Hair follicular keratinocyte (primary cell): Measurements from ENCODE around the gene RNF224. TPM values are rescaled to one million over a fixed set of nuclear protein-coding genes. Genes with fewer than 3 reads are reported as not detected.

Experiments
- total RNA-seq: library from RNA; depleted of rRNA; stranded (reverse); fragments of >200 nt; gene quantifications from 2 replicates; pipeline ENCODE4 v1.2.3, GENCODE V29; 2015

RNF224 gene
- total RNA-seq, 1 donor from 2014 or later: 0.15 TPM

Other genes with a start within 250 kb of the RNF224 start
- not detected in 2 replicates for gene PTGDS, start 250.0 kb upstream of the RNF224 start, total RNA-seq
- not detected in 2 replicates for gene LCNL1, start 244.5 kb upstream of the RNF224 start, total RNA-seq
- gene PAXX, start 235.1 kb upstream of the RNF224 start, total RNA-seq: 45.6 and 54.8 TPM in 2 replicates
- 3.3 and 8.7 TPM in 2 replicates for gene CLIC3, start 230.9 kb upstream of the RNF224 start, total RNA-seq
- gene ABCA2, start 199.3 kb upstream of the RNF224 start, total RNA-seq: 0.95 and 5.2 TPM in 2 replicates
- gene FUT7, start 195.4 kb upstream of the RNF224 start, total RNA-seq: not detected in 2 replicates
- 2.9 and 9.0 TPM in 2 replicates for gene NPDC1, start 181.3 kb upstream of the RNF224 start, total RNA-seq
- gene ENTPD2, start 173.4 kb upstream of the RNF224 start, total RNA-seq: 0.11 and 0.39 TPM in 2 replicates
- gene SAPCD2, start 156.9 kb upstream of the RNF224 start, total RNA-seq: 4.0 and 10.3 TPM in 2 replicates
- 1.2 and 3.8 TPM in 2 replicates for gene UAP1L1, start 150.0 kb upstream of the RNF224 start, total RNA-seq
- 63.0 and 80.3 TPM in 2 replicates for gene MAN1B1, start 140.5 kb upstream of the RNF224 start, total RNA-seq
- gene DPP7, start 112.8 kb upstream of the RNF224 start, total RNA-seq: 25.3 and 29.1 TPM in 2 replicates
- 0.04 and 0.23 TPM in 2 replicates for gene GRIN1, start 88.3 kb upstream of the RNF224 start, total RNA-seq
- gene LRRC26, start 57.5 kb upstream of the RNF224 start, total RNA-seq: not detected in 2 replicates
- gene TMEM210, start 55.4 kb upstream of the RNF224 start, total RNA-seq: not detected in 2 replicates
- gene ANAPC2, start 38.9 kb upstream of the RNF224 start, total RNA-seq: 8.4 and 11.1 TPM in 2 replicates
- gene SSNA1, start 38.8 kb upstream of the RNF224 start, total RNA-seq: 95.3 and 137 TPM in 2 replicates
- 4.9 and 6.7 TPM in 2 replicates for gene TPRN, start 26.8 kb upstream of the RNF224 start, total RNA-seq
- 29.0 and 40.6 TPM in 2 replicates for gene TMEM203, start 21.9 kb upstream of the RNF224 start, total RNA-seq
- gene NDOR1, start 21.8 kb upstream of the RNF224 start, total RNA-seq: 9.0 and 11.4 TPM in 2 replicates
- gene RNF208, start 5.3 kb upstream of the RNF224 start, total RNA-seq: 0.23 TPM in 1 of 2 replicates, not detected in the other
- gene CYSRT1, start 2.3 kb upstream of the RNF224 start, total RNA-seq: 0.70 and 1.4 TPM in 2 replicates
- gene SLC34A3, start 3.4 kb downstream of the RNF224 start, total RNA-seq: not detected in 2 replicates
- 439 and 1,151 TPM in 2 replicates for gene TUBB4B, start 13.8 kb downstream of the RNF224 start, total RNA-seq
- gene STPG3, start 23.8 kb downstream of the RNF224 start, total RNA-seq: not detected in 2 replicates
- gene NELFB, start 27.8 kb downstream of the RNF224 start, total RNA-seq: 45.1 and 51.7 TPM in 2 replicates
- gene TOR4A, start 50.2 kb downstream of the RNF224 start, total RNA-seq: 17.8 and 24.2 TPM in 2 replicates
- 1.1 and 2.2 TPM in 2 replicates for gene NRARP, start 74.8 kb downstream of the RNF224 start, total RNA-seq
- gene EXD3, start 195.7 kb downstream of the RNF224 start, total RNA-seq: 4.6 and 8.9 TPM in 2 replicates
- 0.31 TPM in 1 of 2 replicates, not detected in the other for gene NOXA1, start 195.9 kb downstream of the RNF224 start, total RNA-seq
- not detected in 2 replicates for gene ENTPD8, start 213.9 kb downstream of the RNF224 start, total RNA-seq
- 48.9 and 50.7 TPM in 2 replicates for gene NSMF, start 231.8 kb downstream of the RNF224 start, total RNA-seq